ACC112 (cell line): ENCODE data around the gene SPACA4.
"Not testable (repeated sequence)": the region's sequence is repeated elsewhere in the genome, so short reads cannot be mapped to it uniquely, and the experiment has no call there.

ENCODE experiments used
- H2AFZ ChIP-seq: fragments of 200-600 bp; sonication (generic); one replicate; pipeline ENCODE4 v1.6.0; 2017; ENCODE audit warnings: antibody characterized with exemption, low read length; ENCODE audit not compliant: unreplicated experiment
- H3K27ac ChIP-seq: fragments of 200-600 bp; sonication (generic); 2 replicates; pipeline ENCODE4 v1.5.1; 2014; ENCODE audit warnings: low read depth, mild to moderate bottlenecking, antibody characterized with exemption, low read length, moderate library complexity
- H3K27me3 ChIP-seq: fragments of 200-600 bp; sonication (generic); 2 replicates; pipeline ENCODE4 v1.6.1; 2014; ENCODE audit warnings: mild to moderate bottlenecking, antibody characterized with exemption, low read length, moderate library complexity, mixed read lengths; ENCODE audit not compliant: insufficient read depth
- H3K36me3 ChIP-seq: fragments of 200-600 bp; sonication (generic); 2 replicates; pipeline ENCODE4 v1.6.1; 2016; ENCODE audit warnings: mild to moderate bottlenecking, antibody characterized with exemption, low read length, moderate library complexity, mixed read lengths; ENCODE audit not compliant: insufficient read depth
- H3K4me1 ChIP-seq: fragments of 200-600 bp; sonication (generic); one replicate; pipeline ENCODE4 v1.6.1; 2016; ENCODE audit warnings: low read length, mixed read lengths; ENCODE audit not compliant: insufficient read depth, unreplicated experiment, control insufficient read depth
- H3K4me3 ChIP-seq: fragments of 200-600 bp; sonication (generic); 2 replicates; pipeline ENCODE4 v1.5.1; 2014; ENCODE audit warnings: mild to moderate bottlenecking, low read depth, low read length
- H3K79me2 ChIP-seq: fragments of 200-600 bp; sonication (generic); one replicate; pipeline ENCODE4 v1.6.0; 2016; ENCODE audit warnings: low read length; ENCODE audit not compliant: control insufficient read depth, unreplicated experiment, insufficient read depth

SPACA4 gene

GRCh38 chr19:48629297-48629598, 22.7 kb downstream of the SPACA4 start:
- Histone ChIP-seq H2AFZ (no peak overlapping the region), H3K27ac (no peak overlapping the region), H3K27me3 (no peaks in the 10 kb centered on the region), H3K36me3 (no peaks in the 10 kb centered on the region), H3K4me3 (no peak overlapping the region), H3K4me1 (peaks cover 17% of the 10 kb centered on the region), H3K79me2 (no peaks in the 10 kb centered on the region)

GRCh38 chr19:48629599-48630295, 23.2 kb downstream of the SPACA4 start:
- no peak overlapping the region for H2AFZ ChIP-seq
- peaks cover 20% of the 10 kb centered on the region for H3K4me1 ChIP-seq
- H3K79me2 ChIP-seq = no peaks in the 10 kb centered on the region
- no peaks in the 10 kb centered on the region for H3K36me3 ChIP-seq
- no peak overlapping the region for H3K4me3 ChIP-seq
- H3K27ac ChIP-seq = no peak overlapping the region
- H3K27me3 ChIP-seq = no peaks in the 10 kb centered on the region

GRCh38 chr19:48630296-48631063, 23.9 kb downstream of the SPACA4 start:
- H3K27me3 ChIP-seq = no peaks in the 10 kb centered on the region
- H3K4me3 ChIP-seq = no peak overlapping the region
- H3K36me3 ChIP-seq = no peaks in the 10 kb centered on the region
- peaks cover 25% of the 10 kb centered on the region for H3K4me1 ChIP-seq
- H3K79me2 ChIP-seq = no peaks in the 10 kb centered on the region
- no peak overlapping the region for H3K27ac ChIP-seq
- no peak overlapping the region for H2AFZ ChIP-seq

GRCh38 chr19:48631225-48631624, 24.7 kb downstream of the SPACA4 start:
- Histone ChIP-seq H2AFZ (no peak overlapping the region), H3K27ac (no peak overlapping the region), H3K27me3 (no peaks in the 10 kb centered on the region), H3K4me3 (no peak overlapping the region), H3K36me3 (no peaks in the 10 kb centered on the region), H3K4me1 (peaks cover 25% of the 10 kb centered on the region), H3K79me2 (no peaks in the 10 kb centered on the region)

- not testable (repeated sequence) for H3K4me3 ChIP-seq, H2AFZ ChIP-seq, H3K79me2 ChIP-seq, H3K27me3 ChIP-seq, H3K27ac ChIP-seq, H3K36me3 ChIP-seq
- H3K4me1 ChIP-seq = peaks cover 25% of the 10 kb centered on the region
Measured at GRCh38 chr19:48632286-48632685, 25.7 kb downstream of the SPACA4 start.

GRCh38 chr19:48632692-48633147, 26.2 kb downstream of the SPACA4 start:
- Histone ChIP-seq H2AFZ (no peak overlapping the region), H3K4me1 (peaks cover 25% of the 10 kb centered on the region), H3K4me3 (no peak overlapping the region)

GRCh38 chr19:48633148-48634035, 26.9 kb downstream of the SPACA4 start:
- Histone ChIP-seq H3K36me3 (no peaks in the 10 kb centered on the region), H3K27me3 (no peaks in the 10 kb centered on the region), H3K4me1 (peaks cover 25% of the 10 kb centered on the region), H3K4me3 (peak overlapping the region; percentile 76), H3K27ac (peak overlapping the region; percentile 71; the same call in 1 of the 2 replicates), H2AFZ (no peak overlapping the region), H3K79me2 (no peaks in the 10 kb centered on the region)

More at GRCh38 chr19:48632692-48633147, 26.2 kb downstream of the SPACA4 start:
- H3K79me2 ChIP-seq = no peaks in the 10 kb centered on the region
- H3K36me3 ChIP-seq = no peaks in the 10 kb centered on the region
- no peak overlapping the region for H3K27ac ChIP-seq
- H3K27me3 ChIP-seq = no peaks in the 10 kb centered on the region

GRCh38 chr19:48634036-48634342, 27.4 kb downstream of the SPACA4 start:
- Histone ChIP-seq H3K4me1 (peaks cover 25% of the 10 kb centered on the region), H3K79me2 (no peaks in the 10 kb centered on the region), H3K36me3 (no peaks in the 10 kb centered on the region), H3K4me3 (peak overlapping the region; percentile 76), H2AFZ (peak overlapping the region; percentile 85), H3K27me3 (no peaks in the 10 kb centered on the region), H3K27ac (peak overlapping the region; percentile 71)

GRCh38 chr19:48634424-48635262, 28.1 kb downstream of the SPACA4 start:
- peak overlapping the region; percentile 76 for H3K4me3 ChIP-seq
- peak overlapping the region; percentile 71 for H3K27ac ChIP-seq
- H3K79me2 ChIP-seq = no peaks in the 10 kb centered on the region
- H3K36me3 ChIP-seq = no peaks in the 10 kb centered on the region
- H3K27me3 ChIP-seq = no peaks in the 10 kb centered on the region; the same call in 1 of the 2 replicates
- peaks cover 25% of the 10 kb centered on the region for H3K4me1 ChIP-seq
- peak overlapping the region; percentile 85 for H2AFZ ChIP-seq
